Sigmoid colon (tissue), 7 donors: ENCODE results near the gene CLMP. TPM values are rescaled to one million over a fixed set of nuclear protein-coding genes. Genes with fewer than 3 reads are reported as not detected.

ENCODE experiments used
- DNase-seq: peaks from one replicate; pipeline ENCODE4 v3.0.0-alpha.2; 2019
- H3K27ac ChIP-seq, 4 donors: fragments of 200-600 bp; sonication (generic); one replicate each; pipeline ENCODE4 v1.5.1; 2016 to 2019; ENCODE audit warnings: mild to moderate bottlenecking in 1 of 4
- H3K27me3 ChIP-seq, 3 donors: fragments of 200-600 bp; sonication (generic); one replicate each; pipeline ENCODE4 v1.5.1; 2019; ENCODE audit warnings: mild to moderate bottlenecking in 1 of 3
- H3K36me3 ChIP-seq, 4 donors: fragments of 200-600 bp; sonication (generic); one replicate each; pipeline ENCODE4 v1.5.1; 2016 to 2019
- H3K4me1 ChIP-seq, 4 donors: fragments of 200-600 bp; sonication (generic); one replicate each; pipeline ENCODE4 v1.5.1; 2017 to 2019
- H3K4me3 ChIP-seq, 4 donors: fragments of 200-600 bp; sonication (generic); one replicate each; pipeline ENCODE4 v1.5.1; 2017 to 2019; ENCODE audit warnings: mild to moderate bottlenecking in 2 of 4, moderate library complexity in 1 of 4
- H3K9me3 ChIP-seq, 4 donors: fragments of 200-600 bp in 3 of 4; sonication (generic) in 3 of 4; one replicate each; pipeline versions ENCODE4 v1.5.1 to v1.6.1; 2013 to 2019
- CTCF ChIP-seq, 4 experiments: fragments of 450-650 bp in 3 of 4; fragments of 200-600 bp in 1 of 4; IDR thresholded peaks; one replicate each; pipeline ENCODE4 v1.5.1; 2016 to 2019; ENCODE audit warnings: antibody characterized with exemption in 4 of 4, mild to moderate bottlenecking in 3 of 4, moderate library complexity in 2 of 4
- EP300 ChIP-seq, 4 donors: sonication (generic); formaldehyde crosslinking; IDR thresholded peaks; one replicate each; pipeline ENCODE4 v1.6.1; 2017; ENCODE audit warnings: antibody characterized with exemption in 4 of 4
- POLR2A ChIP-seq, 2 donors: fragments of 450-650 bp; IDR thresholded peaks; one replicate each; pipeline ENCODE4 v1.6.1; 2016; ENCODE audit warnings: antibody characterized with exemption in 2 of 2, mild to moderate bottlenecking in 2 of 2, moderate library complexity in 2 of 2
- POLR2AphosphoS5 ChIP-seq, 4 donors: sonication (generic); formaldehyde crosslinking; IDR thresholded peaks; one replicate each; pipeline ENCODE4 v1.6.1; 2017; ENCODE audit warnings: antibody characterized with exemption in 4 of 4
- WGBS, 2 donors: extraction: QIAGEN DNeasy Blood & Tissue Kit; methylation state at CpG; one replicate each; pipeline ENCODE4 v1.1.7; 2013; 5-methylcytosine and 5-hydroxymethylcytosine counted together
- intact Hi-C: fragments of 100-400 bp; cut with DNase I; formaldehyde crosslinking; loops from one replicate; pipeline ENCODE4 v1.15.1; 2023
- polyA plus RNA-seq, 3 donors: library from polyadenylated mRNA; stranded (reverse); fragments of 200-250 nt; gene quantifications; one replicate each; pipeline ENCODE4 v1.2.3, GENCODE V29; 2013
- total RNA-seq, 4 donors: library from RNA; depleted of rRNA; stranded (reverse); fragments of >200 nt; gene quantifications; one replicate each; pipeline ENCODE4 v1.1.0, GENCODE V29; 2016
- donor health status: healthy with polysubstance abuse.
- donor health status: Bipolar disorder and iron deficiency.
- donor health status: healthy.

The CLMP gene
- total and polyA plus RNA-seq, 7 donors, result 1.4 to 180 (median 104) TPM

GRCh38 chr11:123129920-123130319, 65.1 kb downstream of the CLMP start:
- Histone ChIP-seq H3K4me3 (no peak overlapping the region), H3K9me3 (no peaks in the 10 kb centered on the region), H3K36me3 (peaks cover 0 to 4% (median 0%) of the 10 kb centered on the region in 4 donors), H3K4me1 (peaks cover 0 to 30% (median 23%) of the 10 kb centered on the region in 4 donors), H3K27me3 (no peaks in the 10 kb centered on the region), H3K27ac (peak overlapping the region; percentile 5 to 79 (median 75))
- TF ChIP-seq EP300 (IDR thresholded peaks at IDR 0.05) (no peak), POLR2AphosphoS5 (IDR thresholded peaks at IDR 0.05) (no peak), POLR2A (IDR thresholded peaks at IDR 0.05) (no peak), CTCF (IDR thresholded peaks at IDR 0.05) (no peak)
- 70 to 83% methylated on average over 3 of the region's 3 CpGs for WGBS, 2 donors
- intact Hi-C loops, result no loop called here
- no peak for DNase-seq

- no peak overlapping the region for H3K4me3 ChIP-seq
- H3K9me3 ChIP-seq, result no peaks in the 10 kb centered on the region
- peaks cover 0 to 26% (median 15%) of the 10 kb centered on the region in 4 donors for H3K4me1 ChIP-seq
- peaks cover 0 to 4% (median 0%) of the 10 kb centered on the region in 4 donors for H3K36me3 ChIP-seq
- intact Hi-C loops, result no loop called here
- DNase-seq, result no peak
- TF ChIP-seq CTCF (IDR thresholded peaks at IDR 0.05) (no peak), EP300 (IDR thresholded peaks at IDR 0.05) (no peak), POLR2AphosphoS5 (IDR thresholded peaks at IDR 0.05) (no peak), POLR2A (IDR thresholded peaks at IDR 0.05) (no peak)
- WGBS, 2 donors, result 58 to 71% methylated on average over 3 of the region's 3 CpGs
- H3K27me3 ChIP-seq, result no peaks in the 10 kb centered on the region
- H3K27ac ChIP-seq, result no peak overlapping the region
These were observed 69.9 kb downstream of the CLMP start for GRCh38 chr11:123125169-123125568.

GRCh38 chr11:123122852-123123251, 72.2 kb downstream of the CLMP start:
- H3K4me1 ChIP-seq, result peaks cover 0 to 31% (median 18%) of the 10 kb centered on the region in 4 donors
- no peak overlapping the region for H3K4me3 ChIP-seq
- no peak for DNase-seq
- H3K9me3 ChIP-seq, result no peaks in the 10 kb centered on the region
- intact Hi-C loops, result no loop called here
- 63 to 78% methylated on average over 7 of the region's 7 CpGs for WGBS, 2 donors
- H3K27me3 ChIP-seq, result no peaks in the 10 kb centered on the region
- H3K27ac ChIP-seq, result peak overlapping the region; percentile 49 to 74 (median 66)
- H3K36me3 ChIP-seq, result no peaks in the 10 kb centered on the region
- TF ChIP-seq EP300 (IDR thresholded peaks at IDR 0.05), result no peak
- no peak for TF ChIP-seq POLR2AphosphoS5 (IDR thresholded peaks at IDR 0.05)
- no peak for TF ChIP-seq CTCF (IDR thresholded peaks at IDR 0.05)
- no peak for TF ChIP-seq POLR2A (IDR thresholded peaks at IDR 0.05)

- peak; percentile 90 for DNase-seq
These were observed 72.7 kb downstream of the CLMP start for GRCh38 chr11:123122341-123122740.

More at GRCh38 chr11:123122341-123122740, 72.7 kb downstream of the CLMP start:
- Histone ChIP-seq H3K9me3 (no peaks in the 10 kb centered on the region), H3K4me1 (peaks cover 0 to 33% (median 19%) of the 10 kb centered on the region in 4 donors), H3K27ac (peak overlapping the region; percentile 49 to 74 (median 66)), H3K27me3 (no peaks in the 10 kb centered on the region), H3K4me3 (no peak overlapping the region), H3K36me3 (no peaks in the 10 kb centered on the region)
- TF ChIP-seq EP300 (IDR thresholded peaks at IDR 0.05) (no peak), POLR2AphosphoS5 (IDR thresholded peaks at IDR 0.05) (peak; percentile 23 to 48 (median 36)), POLR2A (IDR thresholded peaks at IDR 0.05) (no peak), CTCF (IDR thresholded peaks at IDR 0.05) (no peak)
- intact Hi-C loops, result no loop called here
- WGBS, 2 donors, result 66 to 70% methylated on average over 8 of the region's 8 CpGs
